GM19240 (cell line): Measurements from ENCODE around the gene HEPHL1.
"Not testable (repeated sequence)": the region's sequence is repeated elsewhere in the genome, so short reads cannot be mapped to it uniquely, and the experiment has no call there.

Experiments used
- DNase-seq: peaks from one replicate; pipeline ENCODE4 v3.0.0; 2011; ENCODE audit warnings: low spot score; ENCODE audit not compliant: insufficient read length

HEPHL1 gene

GRCh38 chr11:94020777-94021481 is at the start of gene HEPHL1:
Gene HEPHL1, plus strand, starts transcription at chr11:94021354. Its CDS starts 15 bp downstream, at chr11:94021369.
- DNase-seq: no peak

GRCh38 chr11:93972790-93973189 is 48.4 kb upstream of the HEPHL1 start:
- no peak for DNase-seq

- DNase-seq: not testable (repeated sequence)
Observed at GRCh38 chr11:93973322-93974051, 47.7 kb upstream of the HEPHL1 start.

GRCh38 chr11:93974759-93975158 is 46.4 kb upstream of the HEPHL1 start:
- DNase-seq: no peak

- not testable (repeated sequence) for DNase-seq
Observed at GRCh38 chr11:93976577-93977254, 44.4 kb upstream of the HEPHL1 start.

GRCh38 chr11:93983542-93984195 is 37.5 kb upstream of the HEPHL1 start:
- DNase-seq: no peak

- no peak for DNase-seq
Observed at GRCh38 chr11:93984196-93984567, 37.0 kb upstream of the HEPHL1 start.

GRCh38 chr11:93984936-93985335 is 36.2 kb upstream of the HEPHL1 start:
- DNase-seq: no peak

- DNase-seq: no peak
Observed at GRCh38 chr11:93986716-93987115, 34.4 kb upstream of the HEPHL1 start.

- no peak for DNase-seq
Observed at GRCh38 chr11:93988455-93988854, 32.7 kb upstream of the HEPHL1 start.

GRCh38 chr11:93988912-93989311 is 32.2 kb upstream of the HEPHL1 start:
- no peak for DNase-seq

- DNase-seq: no peak
Observed at GRCh38 chr11:93993747-93994146, 27.4 kb upstream of the HEPHL1 start.

GRCh38 chr11:93997741-93998140 is 23.4 kb upstream of the HEPHL1 start:
- DNase-seq: no peak

GRCh38 chr11:94000659-94001058 is 20.5 kb upstream of the HEPHL1 start:
- DNase-seq: no peak

- no peak for DNase-seq
Observed at GRCh38 chr11:94002226-94002625, 18.9 kb upstream of the HEPHL1 start.

- DNase-seq: no peak
Observed at GRCh38 chr11:94007426-94007825, 13.7 kb upstream of the HEPHL1 start.

GRCh38 chr11:94007906-94008305 is 13.2 kb upstream of the HEPHL1 start:
- DNase-seq: no peak

GRCh38 chr11:94010136-94010535 is 11.0 kb upstream of the HEPHL1 start:
- DNase-seq: no peak

GRCh38 chr11:94011478-94011877 is 9.7 kb upstream of the HEPHL1 start:
- DNase-seq: no peak

- no peak for DNase-seq
Observed at GRCh38 chr11:94017446-94017845, 3.7 kb upstream of the HEPHL1 start.

- no peak for DNase-seq
Observed at GRCh38 chr11:94018721-94019120, 2.4 kb upstream of the HEPHL1 start.

GRCh38 chr11:94023856-94024255 is 2.7 kb downstream of the HEPHL1 start:
- no peak for DNase-seq
